DND-41 (cell line): ENCODE measurements around the gene GRIK4.

Source experiments
- EZH2 ChIP-seq: IDR thresholded peaks from 3 replicates; pipeline ENCODE4 v1.6.1; 2012; ENCODE audit warnings: borderline replicate concordance, low read depth, mild to moderate bottlenecking, moderate library complexity, low read length, inconsistent platforms; ENCODE audit not compliant: severe bottlenecking
- TF ChIP-seq, protein P1 (sequence below): IDR thresholded peaks from 2 replicates; pipeline ENCODE4 v1.5.1; 2012; ENCODE audit warnings: borderline replicate concordance, low read length, moderate library complexity, mild to moderate bottlenecking; ENCODE audit not compliant: poor library complexity, severe bottlenecking; ENCODE audit errors: extremely low read depth

DNA sequence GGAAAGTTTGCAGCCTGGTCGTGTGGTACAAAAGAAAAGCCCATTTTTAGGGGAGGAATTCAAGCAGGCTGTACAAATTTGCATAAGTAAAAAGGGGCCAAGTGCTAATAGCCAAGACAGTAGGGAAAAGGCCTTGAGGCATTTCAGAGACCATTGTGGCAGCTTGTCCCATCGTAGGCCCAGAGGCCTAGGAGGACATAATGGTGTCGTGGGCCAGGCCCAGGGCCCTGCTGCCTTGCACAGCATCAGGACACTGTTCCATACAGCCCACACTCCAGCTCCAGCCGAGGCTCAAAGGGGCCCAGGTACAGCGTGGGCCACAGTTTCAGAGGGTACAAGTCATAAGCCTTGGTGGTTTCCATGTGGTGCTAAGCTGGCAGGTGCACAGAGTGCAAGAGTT is 106.9 kb downstream of the GRIK4 start:
- TF ChIP-seq EZH2, result no peak
- TF ChIP-seq, protein P1, sequence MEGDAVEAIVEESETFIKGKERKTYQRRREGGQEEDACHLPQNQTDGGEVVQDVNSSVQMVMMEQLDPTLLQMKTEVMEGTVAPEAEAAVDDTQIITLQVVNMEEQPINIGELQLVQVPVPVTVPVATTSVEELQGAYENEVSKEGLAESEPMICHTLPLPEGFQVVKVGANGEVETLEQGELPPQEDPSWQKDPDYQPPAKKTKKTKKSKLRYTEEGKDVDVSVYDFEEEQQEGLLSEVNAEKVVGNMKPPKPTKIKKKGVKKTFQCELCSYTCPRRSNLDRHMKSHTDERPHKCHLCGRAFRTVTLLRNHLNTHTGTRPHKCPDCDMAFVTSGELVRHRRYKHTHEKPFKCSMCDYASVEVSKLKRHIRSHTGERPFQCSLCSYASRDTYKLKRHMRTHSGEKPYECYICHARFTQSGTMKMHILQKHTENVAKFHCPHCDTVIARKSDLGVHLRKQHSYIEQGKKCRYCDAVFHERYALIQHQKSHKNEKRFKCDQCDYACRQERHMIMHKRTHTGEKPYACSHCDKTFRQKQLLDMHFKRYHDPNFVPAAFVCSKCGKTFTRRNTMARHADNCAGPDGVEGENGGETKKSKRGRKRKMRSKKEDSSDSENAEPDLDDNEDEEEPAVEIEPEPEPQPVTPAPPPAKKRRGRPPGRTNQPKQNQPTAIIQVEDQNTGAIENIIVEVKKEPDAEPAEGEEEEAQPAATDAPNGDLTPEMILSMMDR, result no peak
